NCI-H82 (cell line): ENCODE data around the gene CARNS1.
"Not testable (repeated sequence)": the region's sequence is repeated elsewhere in the genome, so short reads cannot be mapped to it uniquely, and the experiment has no call there.

Source experiments
- DNase-seq: peaks from one replicate; lab custom pipeline; 2025; lab: John Stamatoyannopoulos, UW

Gene CARNS1

GRCh38 chr11:67396587-67397389, 18.7 kb upstream of the CARNS1 start:
- no peak for DNase-seq

GRCh38 chr11:67397536-67397935, 17.9 kb upstream of the CARNS1 start:
- DNase-seq = no peak

- no peak for DNase-seq
Observed at GRCh38 chr11:67397986-67398660, 17.4 kb upstream of the CARNS1 start.

- no peak for DNase-seq
Observed at GRCh38 chr11:67398661-67399563, 16.6 kb upstream of the CARNS1 start.

GRCh38 chr11:67400251-67400941, 15.1 kb upstream of the CARNS1 start:
- no peak for DNase-seq

GRCh38 chr11:67400942-67401494, 14.5 kb upstream of the CARNS1 start:
- no peak for DNase-seq

- peak; percentile 94 for DNase-seq
Observed at GRCh38 chr11:67401495-67402191, 13.8 kb upstream of the CARNS1 start, which contains the start of gene PPP1CA. Gene PPP1CA, minus strand, starts transcription at chr11:67401858. Its CDS starts 76 bp downstream, at chr11:67401782.

- peak; percentile 81 for DNase-seq
Observed at GRCh38 chr11:67402192-67402839, 13.2 kb upstream of the CARNS1 start.

- DNase-seq = not testable (repeated sequence)
Observed at GRCh38 chr11:67403085-67403484, 12.4 kb upstream of the CARNS1 start.

GRCh38 chr11:67404515-67405195, 10.8 kb upstream of the CARNS1 start:
- DNase-seq = no peak

GRCh38 chr11:67405196-67405567, 10.3 kb upstream of the CARNS1 start:
- no peak for DNase-seq

GRCh38 chr11:67405688-67406339, 9.7 kb upstream of the CARNS1 start:
- no peak for DNase-seq

GRCh38 chr11:67406420-67406968, 9.0 kb upstream of the CARNS1 start:
- DNase-seq = no peak

GRCh38 chr11:67406969-67407687, 8.3 kb upstream of the CARNS1 start:
- DNase-seq = peak; percentile 29

- no peak for DNase-seq
Observed at GRCh38 chr11:67407688-67408163, 7.8 kb upstream of the CARNS1 start.

- DNase-seq = no peak
Observed at GRCh38 chr11:67408437-67409200, 6.9 kb upstream of the CARNS1 start.

- DNase-seq = no peak
Observed at GRCh38 chr11:67409261-67409666, 6.2 kb upstream of the CARNS1 start.
